ENCODE results near the gene MAN2B2. TPM values are rescaled to one million over a fixed set of nuclear protein-coding genes. Genes with fewer than 3 reads are reported as not detected.

MAN2B2 gene
- total RNA-seq, 1 donor from 2014 or later: 4.7 TPM

DNA sequence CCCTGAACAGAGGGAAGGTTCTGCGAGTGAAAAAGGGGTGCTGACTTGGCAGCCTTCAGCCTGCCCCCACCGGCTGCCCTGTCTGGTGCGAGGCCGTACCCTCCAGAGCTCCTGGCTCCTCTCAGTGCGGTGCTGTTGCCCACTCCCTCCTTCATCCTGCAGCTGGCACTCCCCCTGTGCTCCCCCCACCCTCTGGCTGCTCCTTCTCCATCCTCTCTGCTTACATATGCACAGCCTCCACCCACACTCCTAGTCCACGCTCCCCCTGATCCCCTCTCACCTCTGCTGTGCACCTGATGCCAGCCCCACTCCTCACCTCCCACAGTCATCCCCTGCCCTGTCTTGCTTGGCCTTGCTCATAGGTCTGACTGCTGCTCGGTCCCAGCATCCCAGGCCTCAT, 9.9 kb downstream of the MAN2B2 start:
- Histone ChIP-seq H3K4me3 (ENCODE audit: low read depth, low read length) (no peak overlapping the region), H3K27me3 (ENCODE audit: control insufficient read depth, insufficient read depth, low read length) (no peaks in the 10 kb centered on the region), H3K36me3 (ENCODE audit: control insufficient read depth, insufficient read depth, low read length) (peaks cover 3% of the 10 kb centered on the region)
- no peak for TF ChIP-seq CTCF (IDR thresholded peaks at IDR 0.05; ENCODE audit: insufficient read depth, low read length, severe bottlenecking)
- FAIRE-seq (no peak), DNase-seq (ENCODE audit: low read depth) (no peak)

DNA sequence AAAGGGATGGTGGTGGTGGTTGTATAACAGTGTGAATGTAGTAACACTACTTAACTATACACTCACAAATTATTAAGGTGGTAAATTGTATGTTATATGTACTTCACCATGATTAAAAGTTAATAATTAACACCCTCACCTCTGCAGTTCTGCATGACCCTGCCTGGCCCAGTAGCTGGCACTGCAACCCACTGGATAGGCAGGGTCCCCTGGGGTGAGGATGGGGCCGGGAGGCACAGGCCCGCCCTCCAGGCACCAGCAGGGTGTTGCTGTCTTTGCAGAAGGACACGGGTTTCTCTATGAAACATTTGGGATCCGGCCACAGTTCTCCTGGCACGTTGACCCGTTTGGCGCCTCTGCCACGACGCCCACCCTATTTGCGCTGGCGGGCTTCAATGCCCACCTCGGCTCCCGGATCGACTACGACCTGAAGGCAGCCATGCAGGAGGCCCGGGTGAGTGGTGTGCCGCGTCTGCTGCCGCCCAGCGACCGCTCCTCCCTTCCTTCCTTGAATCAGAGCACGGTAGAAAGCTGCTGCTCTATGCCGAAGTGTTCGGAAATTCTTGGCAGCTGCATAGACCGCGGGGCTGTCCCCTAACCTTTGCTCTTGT, 11.8 kb downstream of the MAN2B2 start:
- Histone ChIP-seq H3K27me3 (ENCODE audit: control insufficient read depth, insufficient read depth, low read length) (no peaks in the 10 kb centered on the region), H3K4me3 (ENCODE audit: low read depth, low read length) (no peak overlapping the region), H3K36me3 (ENCODE audit: control insufficient read depth, insufficient read depth, low read length) (peaks cover 1% of the 10 kb centered on the region)
- FAIRE-seq (no peak), DNase-seq (ENCODE audit: low read depth) (no peak)
- no peak for TF ChIP-seq CTCF (IDR thresholded peaks at IDR 0.05; ENCODE audit: insufficient read depth, low read length, severe bottlenecking)

DNA sequence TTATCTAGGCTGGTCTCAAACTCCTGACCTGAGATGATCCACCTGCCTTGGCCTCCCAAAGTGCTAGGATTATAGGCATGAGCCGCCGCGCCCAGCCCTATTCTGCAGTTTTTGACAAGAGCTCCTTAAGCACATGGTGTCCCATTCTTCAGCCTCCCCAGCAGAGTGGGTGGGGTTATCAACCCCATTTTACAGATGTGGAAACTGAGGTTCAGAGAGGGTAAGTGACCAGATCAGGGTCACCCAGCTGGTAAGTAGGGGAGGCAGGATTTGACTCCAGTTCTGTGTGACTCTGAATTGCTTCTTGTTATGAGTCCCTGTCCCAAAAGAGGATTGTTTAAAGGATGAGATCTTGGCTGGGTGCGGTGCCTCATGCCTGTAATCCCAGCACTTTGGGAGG, 14.5 kb downstream of the MAN2B2 start:
- peaks cover 4% of the 10 kb centered on the region for H3K36me3 ChIP-seq (ENCODE audit: control insufficient read depth, insufficient read depth, low read length)
- no peaks in the 10 kb centered on the region for H3K27me3 ChIP-seq (ENCODE audit: control insufficient read depth, insufficient read depth, low read length)
- no peak overlapping the region for H3K4me3 ChIP-seq (ENCODE audit: low read depth, low read length)
- no peak for TF ChIP-seq CTCF (IDR thresholded peaks at IDR 0.05; ENCODE audit: insufficient read depth, low read length, severe bottlenecking)
- FAIRE-seq (no peak), DNase-seq (ENCODE audit: low read depth) (no peak)

- FAIRE-seq: no peak
Measured at GRCh38 chr4:6591313-6591712, 16.3 kb downstream of the MAN2B2 start.

DNA sequence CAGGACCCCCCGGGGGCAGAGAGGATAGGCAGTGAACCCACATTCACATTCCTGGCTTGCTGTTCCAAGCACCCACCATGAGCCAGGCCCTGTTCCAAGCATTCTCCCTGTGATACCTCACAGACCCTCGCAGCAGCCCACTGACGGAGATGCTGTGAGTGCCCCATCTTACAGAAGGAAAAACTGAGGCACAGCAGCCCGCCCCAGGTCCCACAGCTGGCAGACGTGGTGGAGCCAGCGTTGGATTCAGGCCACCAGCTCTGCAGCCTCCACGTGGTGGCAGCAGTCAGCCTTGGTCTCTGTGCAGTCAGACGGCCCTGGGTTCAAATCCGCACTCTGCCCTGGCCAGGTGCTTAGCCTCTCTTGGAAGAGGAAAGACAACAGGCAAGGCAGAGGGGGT, 16.8 kb downstream of the MAN2B2 start:
- no peak for TF ChIP-seq CTCF (IDR thresholded peaks at IDR 0.05; ENCODE audit: insufficient read depth, low read length, severe bottlenecking)
- no peak overlapping the region for H3K4me3 ChIP-seq (ENCODE audit: low read depth, low read length)
- H3K27me3 ChIP-seq (ENCODE audit: control insufficient read depth, insufficient read depth, low read length): no peaks in the 10 kb centered on the region
- no peak for FAIRE-seq
- peaks cover 5% of the 10 kb centered on the region for H3K36me3 ChIP-seq (ENCODE audit: control insufficient read depth, insufficient read depth, low read length)
- no peak for DNase-seq (ENCODE audit: low read depth)

More at GRCh38 chr4:6591313-6591712, 16.3 kb downstream of the MAN2B2 start:
- no peak for DNase-seq (ENCODE audit: low read depth)
- TF ChIP-seq CTCF (IDR thresholded peaks at IDR 0.05; ENCODE audit: insufficient read depth, low read length, severe bottlenecking): no peak
- Histone ChIP-seq H3K27me3 (ENCODE audit: control insufficient read depth, insufficient read depth, low read length) (no peaks in the 10 kb centered on the region), H3K4me3 (ENCODE audit: low read depth, low read length) (no peak overlapping the region), H3K36me3 (ENCODE audit: control insufficient read depth, insufficient read depth, low read length) (peaks cover 4% of the 10 kb centered on the region)
